WTC11 (cell line): ENCODE data around the gene SETD7. TPM values are rescaled to one million over a fixed set of nuclear protein-coding genes. Genes with fewer than 3 reads are reported as not detected.

Source experiments
- ATAC-seq: fragments of 200-7000 bp; cut with Tn5 transposase; 2 replicates; pipeline ENCODE4 v1.10.0; 2021; ENCODE audit warnings: mild to moderate bottlenecking, moderate library complexity
- CTCF ChIA-PET: fragments of 300-600 bp; sonication (Branson Sonifier 250); formaldehyde crosslinking; loops from one replicate; lab custom pipeline; 2021; ENCODE audit warnings: antibody characterized with exemption; lab: Charles Lee
- POLR2A ChIA-PET: fragments of 350-600 bp; sonication (Branson Sonifier 250); formaldehyde crosslinking; loops from one replicate; lab custom pipeline; 2021; ENCODE audit warnings: antibody characterized with exemption; lab: Charles Lee
- DNase-seq: peaks from one replicate; pipeline ENCODE4 v3.0.0; 2021; ENCODE audit warnings: low spot score
- H3K27ac Mint-ChIP-seq: 2 replicates; pipeline ENCODE4 v1.8.0; 2021; ENCODE audit warnings: mixed read lengths
- H3K27me3 Mint-ChIP-seq: 2 replicates; pipeline ENCODE4 v1.8.0; 2021; ENCODE audit warnings: low read depth, mild to moderate bottlenecking, moderate library complexity, mixed read lengths
- H3K36me3 Mint-ChIP-seq: 2 replicates; pipeline ENCODE4 v1.8.0; 2021; ENCODE audit warnings: mixed read lengths
- H3K4me1 Mint-ChIP-seq: 2 replicates; pipeline ENCODE4 v1.8.0; 2022; ENCODE audit warnings: mixed read lengths
- H3K4me3 Mint-ChIP-seq: 2 replicates; pipeline ENCODE4 v1.8.0; 2021; ENCODE audit warnings: mild to moderate bottlenecking, moderate library complexity, mixed read lengths
- H3K9me3 Mint-ChIP-seq: 2 replicates; pipeline ENCODE4 v1.8.0; 2021; ENCODE audit warnings: mixed read lengths
- AFF4 ChIP-seq: sonication (generic); formaldehyde crosslinking; IDR thresholded peaks from 2 replicates; pipeline ENCODE4 v1.8.1; 2023; ENCODE audit warnings: mild to moderate bottlenecking, missing genetic modification reagents, borderline replicate concordance
- ARID4B ChIP-seq: sonication (generic); formaldehyde crosslinking; IDR thresholded peaks from 2 replicates; pipeline ENCODE4 v1.8.0; 2023; ENCODE audit warnings: missing genetic modification reagents, mild to moderate bottlenecking, borderline replicate concordance
- ATF2 ChIP-seq: sonication (generic); formaldehyde crosslinking; IDR thresholded peaks from 2 replicates; pipeline ENCODE4 v1.8.1; 2022; ENCODE audit warnings: low read depth, missing genetic modification reagents, borderline replicate concordance
- CDX4 ChIP-seq: fragments of 250-450 bp; sonication (Bioruptor Pico); IDR thresholded peaks from 2 replicates; pipeline ENCODE4 v1.9.0; 2021; ENCODE audit warnings: moderate library complexity, mild to moderate bottlenecking, inconsistent platforms, borderline replicate concordance
- CREB1 ChIP-seq: sonication (generic); formaldehyde crosslinking; IDR thresholded peaks from 2 replicates; pipeline ENCODE4 v1.8.0; 2023; ENCODE audit warnings: mild to moderate bottlenecking, missing genetic modification reagents
- ESRRA ChIP-seq: sonication (generic); formaldehyde crosslinking; IDR thresholded peaks from 2 replicates; pipeline ENCODE4 v1.8.1; 2022; ENCODE audit warnings: mild to moderate bottlenecking, missing genetic modification reagents, borderline replicate concordance
- ETV6 ChIP-seq: sonication (generic); formaldehyde crosslinking; IDR thresholded peaks from 2 replicates; pipeline ENCODE4 v1.8.1; 2022; ENCODE audit warnings: mild to moderate bottlenecking, missing genetic modification reagents
- IRF2 ChIP-seq: sonication (generic); formaldehyde crosslinking; IDR thresholded peaks from 2 replicates; pipeline ENCODE4 v1.8.0; 2022; ENCODE audit warnings: low read depth, missing genetic modification reagents, borderline replicate concordance
- MLX ChIP-seq: sonication (generic); formaldehyde crosslinking; IDR thresholded peaks from 2 replicates; pipeline ENCODE4 v1.8.1; 2023; ENCODE audit warnings: mild to moderate bottlenecking, missing genetic modification reagents, moderate library complexity
- NFE2L1 ChIP-seq: sonication (generic); formaldehyde crosslinking; IDR thresholded peaks from 2 replicates; pipeline ENCODE4 v1.8.1; 2023; ENCODE audit warnings: missing genetic modification reagents
- NR1H2 ChIP-seq: sonication (generic); formaldehyde crosslinking; IDR thresholded peaks from 2 replicates; pipeline ENCODE4 v1.9.0; 2021; ENCODE audit warnings: mild to moderate bottlenecking, moderate library complexity, missing genetic modification reagents
- SOX15 ChIP-seq: fragments of 250-450 bp; sonication (Bioruptor Pico); IDR thresholded peaks from 2 replicates; pipeline ENCODE4 v1.9.0; 2021; ENCODE audit warnings: mild to moderate bottlenecking
- TEAD4 ChIP-seq: sonication (generic); formaldehyde crosslinking; IDR thresholded peaks from 2 replicates; pipeline ENCODE4 v1.8.0; 2022; ENCODE audit warnings: mild to moderate bottlenecking, missing genetic modification reagents
- ZMAT4 ChIP-seq: fragments of 250-450 bp; sonication (Bioruptor Pico); IDR thresholded peaks from 2 replicates; pipeline ENCODE4 v1.9.0; 2021; ENCODE audit warnings: mild to moderate bottlenecking
- ZNF121 ChIP-seq: sonication (generic); formaldehyde crosslinking; IDR thresholded peaks from 2 replicates; pipeline ENCODE4 v1.8.0; 2023; ENCODE audit warnings: missing genetic modification reagents
- ZNF232 ChIP-seq: sonication (generic); formaldehyde crosslinking; IDR thresholded peaks from 2 replicates; pipeline ENCODE4 v1.8.0; 2022; ENCODE audit warnings: mild to moderate bottlenecking, missing genetic modification reagents
- ZNF263 ChIP-seq: sonication (generic); formaldehyde crosslinking; IDR thresholded peaks from 2 replicates; pipeline ENCODE4 v1.8.1; 2022; ENCODE audit warnings: low read depth, mild to moderate bottlenecking, moderate library complexity, missing genetic modification reagents
- ZNF281 ChIP-seq: sonication (generic); formaldehyde crosslinking; IDR thresholded peaks from 2 replicates; pipeline ENCODE4 v1.8.0; 2023; ENCODE audit warnings: mild to moderate bottlenecking, missing genetic modification reagents
- ZNF671 ChIP-seq: fragments of 250-450 bp; sonication (Bioruptor Pico); IDR thresholded peaks from 2 replicates; pipeline ENCODE4 v1.8.0; 2021; ENCODE audit warnings: mild to moderate bottlenecking
- ZSCAN18 ChIP-seq: fragments of 250-450 bp; sonication (Bioruptor Pico); IDR thresholded peaks from 2 replicates; pipeline ENCODE4 v2.1.2; 2022; ENCODE audit warnings: mild to moderate bottlenecking, moderate library complexity
- total RNA-seq: library from RNA; stranded (reverse); gene quantifications from 3 replicates; pipeline ENCODE4 v1.2.3, GENCODE V29; 2021

The SETD7 gene
- total RNA-seq, 1 experiment from 2014 or later: 5.6 TPM

GRCh38 chr4:139537292-139537691 is 18.7 kb downstream of the SETD7 start:
- no peak overlapping the region for H3K4me3 Mint-ChIP-seq
- no peak for DNase-seq
- no peaks in the 10 kb centered on the region; the same call in 1 of the 2 replicates for H3K9me3 Mint-ChIP-seq
- TF ChIP-seq ZNF281 (CRISPR knock-in tag) (no peak), ZSCAN18 (CRISPR knock-in tag) (no peak), NFE2L1 (no peak), CREB1 (CRISPR knock-in tag) (no peak), CDX4 (CRISPR knock-in tag) (no peak), MLX (CRISPR knock-in tag) (no peak), ZNF121 (CRISPR knock-in tag) (no peak), ZNF671 (no peak), ATF2 (CRISPR knock-in tag) (no peak)
- CTCF ChIA-PET: no interaction called here
- no peaks in the 10 kb centered on the region for H3K36me3 Mint-ChIP-seq
- POLR2A ChIA-PET: no interaction called here
- no peak overlapping the region for H3K27ac Mint-ChIP-seq
- no peak for ATAC-seq
- peaks cover 7% of the 10 kb centered on the region for H3K4me1 Mint-ChIP-seq
- H3K27me3 Mint-ChIP-seq: no peaks in the 10 kb centered on the region

- H3K4me1 Mint-ChIP-seq: peaks cover 3% of the 10 kb centered on the region
- ChIA-PET POLR2A (no interaction called here), CTCF (no interaction called here)
- H3K36me3 Mint-ChIP-seq: no peaks in the 10 kb centered on the region
- no peak for DNase-seq
- H3K27me3 Mint-ChIP-seq: no peaks in the 10 kb centered on the region
- H3K4me3 Mint-ChIP-seq: no peak overlapping the region
- no peaks in the 10 kb centered on the region; the same call in 1 of the 2 replicates for H3K9me3 Mint-ChIP-seq
- H3K27ac Mint-ChIP-seq: no peak overlapping the region
- no peak for ATAC-seq
- no peak for TF ChIP-seq NR1H2 (CRISPR knock-in tag)
- TF ChIP-seq ZNF232: no peak
- no peak for TF ChIP-seq ESRRA (CRISPR knock-in tag)
- no peak for TF ChIP-seq TEAD4
- no peak for TF ChIP-seq ZNF263 (CRISPR knock-in tag)
- TF ChIP-seq ETV6 (CRISPR knock-in tag): no peak
- TF ChIP-seq SOX15 (CRISPR knock-in tag): no peak
- no peak for TF ChIP-seq IRF2
- TF ChIP-seq ZMAT4 (CRISPR knock-in tag): no peak
- TF ChIP-seq ARID4B: no peak
- no peak for TF ChIP-seq AFF4 (CRISPR knock-in tag)
Measured at GRCh38 chr4:139535871-139536234, 20.2 kb downstream of the SETD7 start.
